Hepatocyte (in vitro differentiated cells): ENCODE data around the gene ZNHIT2.

ENCODE experiments used
- CTCF ChIP-seq: fragments of 200-600 bp; sonication (generic); IDR thresholded peaks from 2 replicates; pipeline ENCODE4 v1.5.1; 2016; ENCODE audit warnings: antibody characterized with exemption, mild to moderate bottlenecking; ENCODE audit not compliant: poor library complexity
- EZH2 ChIP-seq: fragments of 200-600 bp; sonication (generic); IDR thresholded peaks from 2 replicates; pipeline ENCODE4 v1.6.1; 2016; ENCODE audit warnings: antibody characterized with exemption, mild to moderate bottlenecking, borderline replicate concordance

GRCh38 chr11:65160643-65161042 is 43.1 kb upstream of the ZNHIT2 start:
- TF ChIP-seq CTCF (no peak), EZH2 (no peak)
